LoVo (cell line): ENCODE data around the gene LYRM4.
A peak's percentile ranks its signal among the peaks of the same experiment; 100 is the strongest.

Source experiments
- DNase-seq: peaks from one replicate; pipeline ENCODE4 v3.0.0-alpha.2; 2016; ENCODE audit warnings: low spot score

LYRM4 gene

DNA sequence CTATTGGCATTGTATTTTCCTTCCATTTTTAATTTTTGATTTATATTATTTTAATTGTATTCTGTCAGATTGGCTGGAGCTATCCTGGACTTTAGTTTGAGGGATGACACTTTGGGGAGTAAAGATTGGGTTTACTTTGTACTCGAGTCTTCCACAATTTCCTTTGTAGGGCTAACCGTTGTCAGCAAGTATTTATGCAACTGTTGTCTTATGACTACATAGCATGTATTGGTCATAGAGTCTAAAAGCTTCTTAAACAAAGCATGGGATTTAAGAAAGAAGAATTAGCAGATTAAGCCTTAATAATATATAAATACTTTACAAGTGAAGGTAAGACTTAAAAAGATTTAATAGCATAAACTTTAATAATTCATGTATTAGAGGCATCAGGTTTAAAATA lies 20.2 kb upstream of the LYRM4 start:
- DNase-seq: no peak

- no peak for DNase-seq
These were observed 19.2 kb upstream of the LYRM4 start for GRCh38 chr6:5279891-5280338.

DNA sequence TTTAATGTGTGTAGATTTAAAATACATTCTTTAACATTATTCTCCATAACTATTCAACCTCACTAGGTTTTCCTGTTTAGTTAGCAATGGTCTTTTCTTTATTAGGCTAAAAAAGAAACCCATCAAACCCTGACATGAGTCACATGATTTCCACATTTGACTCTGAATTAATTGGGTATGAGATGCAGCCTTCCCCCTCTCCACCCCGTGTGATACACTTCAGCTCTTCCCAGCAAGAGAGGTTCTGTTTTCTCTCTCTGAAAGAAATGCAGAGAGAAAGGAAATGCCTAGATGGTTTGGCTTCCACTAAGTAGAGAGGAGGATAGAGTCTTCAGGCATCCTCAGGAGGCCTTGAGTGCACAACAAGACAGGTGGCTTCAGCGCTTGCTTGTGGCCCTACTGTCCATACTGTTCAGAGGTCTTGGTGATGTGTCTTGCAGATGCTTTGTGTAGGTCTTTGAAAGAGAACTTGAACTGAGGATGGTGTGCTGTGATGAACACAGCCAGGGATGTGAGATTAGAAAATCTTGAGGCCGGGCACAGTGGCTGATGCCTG lies 17.9 kb upstream of the LYRM4 start:
- no peak for DNase-seq

GRCh38 chr6:5278047-5278446 lies 17.3 kb upstream of the LYRM4 start:
- DNase-seq: no peak

- DNase-seq: no peak
These were observed 16.8 kb upstream of the LYRM4 start for GRCh38 chr6:5277589-5277988.

GRCh38 chr6:5276581-5276980 lies 15.8 kb upstream of the LYRM4 start:
- DNase-seq: no peak

DNA sequence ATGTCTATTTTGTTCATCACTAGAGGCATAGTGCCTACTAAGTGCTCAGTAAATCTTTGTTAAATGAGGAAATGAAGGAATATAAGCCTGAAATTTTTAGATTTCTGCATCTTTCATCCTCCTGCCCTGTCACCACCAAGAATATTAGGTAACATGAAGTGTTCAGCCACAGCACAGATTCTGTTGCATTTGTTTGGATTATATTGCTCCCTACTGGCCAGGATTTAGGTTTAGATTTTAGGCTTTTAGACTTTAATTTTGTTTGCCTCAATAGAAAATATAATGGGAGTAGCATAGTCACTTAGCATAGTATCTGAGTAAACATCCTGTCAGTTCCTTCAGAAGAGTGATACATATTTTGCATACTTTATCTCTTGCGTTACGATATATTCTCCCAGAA lies 14.7 kb upstream of the LYRM4 start:
- no peak for DNase-seq

- DNase-seq: no peak
These were observed 13.5 kb upstream of the LYRM4 start for GRCh38 chr6:5274231-5274630.

DNA sequence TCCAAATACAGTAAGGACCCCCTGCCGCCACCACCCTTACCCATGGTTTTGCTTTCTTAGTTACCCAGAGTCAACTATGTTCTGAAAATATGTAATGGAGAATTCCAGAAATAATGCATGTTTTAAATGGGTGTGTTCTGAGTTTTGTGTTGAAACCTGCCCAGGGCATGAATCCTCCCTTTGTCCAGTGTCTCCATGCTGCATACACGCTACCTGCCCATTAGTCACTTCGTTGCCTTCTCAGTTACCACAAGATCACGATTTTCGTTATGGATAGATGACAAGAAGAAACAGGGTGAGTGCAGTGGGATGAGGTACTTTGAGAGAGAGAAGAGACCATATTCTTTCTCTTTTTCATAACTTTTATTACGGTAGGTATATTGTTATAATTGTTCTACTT lies 11.2 kb upstream of the LYRM4 start:
- no peak for DNase-seq

DNA sequence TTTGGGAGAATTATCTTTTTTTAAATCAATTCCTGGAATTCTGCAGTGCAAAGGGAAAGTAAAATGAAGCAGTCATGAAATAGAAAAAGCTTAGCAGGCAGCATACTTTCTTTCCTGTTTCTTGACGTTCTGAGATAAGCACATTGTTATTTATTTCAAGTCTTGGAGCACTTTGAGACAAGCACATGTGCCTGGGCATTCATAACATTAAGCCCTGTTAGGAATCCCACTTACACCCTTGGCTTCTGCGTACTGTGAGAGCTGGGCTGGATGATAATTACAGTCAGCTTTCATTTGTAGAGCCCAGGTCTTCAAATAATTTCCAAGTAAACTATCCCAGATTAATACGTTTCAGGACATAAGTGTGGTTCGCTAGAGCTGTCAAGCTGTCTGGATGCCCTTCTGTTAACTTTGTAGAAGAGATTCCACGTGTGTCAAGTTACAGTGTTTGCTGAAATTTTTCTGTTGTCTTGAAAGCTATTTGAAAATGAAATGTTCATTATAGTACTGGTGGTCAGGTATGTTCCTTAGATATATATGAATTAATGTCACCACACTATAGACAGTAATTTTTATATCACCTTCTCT lies 9.4 kb upstream of the LYRM4 start:
- no peak for DNase-seq

DNA sequence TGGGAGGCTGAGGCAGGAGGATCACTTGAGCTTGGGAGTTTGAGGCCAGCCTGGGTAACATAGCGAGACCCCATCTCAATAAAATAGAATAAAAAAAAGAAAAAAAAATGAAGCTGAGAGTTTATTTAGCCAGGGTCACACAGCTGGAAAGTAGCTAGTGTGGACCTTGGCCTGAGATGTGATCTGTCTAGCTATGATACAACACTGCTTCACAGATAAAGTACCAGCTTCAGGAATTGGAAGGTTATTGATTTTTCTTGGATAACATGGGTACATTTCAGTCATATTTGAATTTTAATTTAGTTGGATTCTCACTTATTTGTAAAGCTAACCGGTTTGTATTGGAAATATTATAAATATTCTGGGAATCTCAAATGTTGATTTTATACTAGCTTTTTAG lies 5.7 kb upstream of the LYRM4 start:
- no peak for DNase-seq

- no peak for DNase-seq
These were observed 877 bp upstream of the LYRM4 start for GRCh38 chr6:5261545-5262109.

- DNase-seq: peak; percentile 86
These were observed 584 bp downstream of the LYRM4 start for GRCh38 chr6:5260111-5260620.

DNA sequence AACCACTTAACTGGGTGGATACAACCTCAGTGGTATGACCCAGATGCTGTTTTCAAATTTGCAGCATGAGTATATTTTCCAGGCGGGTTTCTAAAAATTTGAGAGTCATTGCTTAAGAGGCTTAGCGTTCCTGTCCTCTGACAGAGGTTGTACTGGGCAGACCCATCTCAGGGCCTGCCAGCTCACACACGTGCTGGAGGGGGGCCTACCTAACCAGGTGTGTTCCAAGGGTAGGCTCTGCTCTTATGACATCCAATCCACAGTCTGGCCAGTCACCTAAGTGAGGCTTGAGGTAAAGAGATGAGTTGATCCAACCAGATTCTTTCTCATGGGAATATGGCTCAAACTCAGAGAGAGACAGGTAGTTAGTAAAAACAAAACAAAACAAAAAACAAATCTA lies 1.3 kb downstream of the LYRM4 start:
- DNase-seq: no peak

GRCh38 chr6:5257400-5257799 lies 3.4 kb downstream of the LYRM4 start:
- DNase-seq: no peak

GRCh38 chr6:5256952-5257351 lies 3.8 kb downstream of the LYRM4 start:
- DNase-seq: no peak

- DNase-seq: no peak
These were observed 9.8 kb downstream of the LYRM4 start for GRCh38 chr6:5250911-5251310.

- DNase-seq: no peak
These were observed 10.3 kb downstream of the LYRM4 start for GRCh38 chr6:5250451-5250850.

DNA sequence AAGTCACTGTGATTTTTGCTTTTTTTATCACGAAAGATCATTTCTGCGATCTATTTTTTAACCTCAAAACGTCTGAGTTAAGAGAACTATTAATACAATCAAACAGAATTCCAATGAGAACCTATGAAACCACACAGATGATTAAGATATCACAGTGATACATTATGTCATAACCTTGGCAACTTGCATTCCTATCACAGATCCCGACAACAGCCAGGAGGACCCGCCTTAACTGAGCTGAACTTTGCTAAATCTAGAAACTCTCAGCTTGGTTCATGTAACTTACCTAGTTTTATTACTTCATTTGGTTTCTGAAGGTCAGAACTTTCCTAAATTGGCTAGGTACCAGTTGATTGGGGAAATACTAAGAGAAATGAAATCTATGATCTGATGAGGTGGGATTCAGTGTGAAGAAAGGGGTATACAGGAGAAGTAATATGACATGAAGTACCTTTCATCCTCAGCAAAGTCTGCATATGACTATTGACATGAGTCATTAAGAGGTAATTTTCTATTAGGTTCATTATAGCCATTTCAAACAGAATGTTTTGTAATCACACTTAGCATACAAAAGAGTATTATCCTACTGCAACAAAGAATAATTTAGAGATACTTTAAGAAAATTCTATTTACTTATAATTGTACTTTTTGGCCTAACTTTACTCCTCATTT lies 11.2 kb downstream of the LYRM4 start:
- no peak for DNase-seq

DNA sequence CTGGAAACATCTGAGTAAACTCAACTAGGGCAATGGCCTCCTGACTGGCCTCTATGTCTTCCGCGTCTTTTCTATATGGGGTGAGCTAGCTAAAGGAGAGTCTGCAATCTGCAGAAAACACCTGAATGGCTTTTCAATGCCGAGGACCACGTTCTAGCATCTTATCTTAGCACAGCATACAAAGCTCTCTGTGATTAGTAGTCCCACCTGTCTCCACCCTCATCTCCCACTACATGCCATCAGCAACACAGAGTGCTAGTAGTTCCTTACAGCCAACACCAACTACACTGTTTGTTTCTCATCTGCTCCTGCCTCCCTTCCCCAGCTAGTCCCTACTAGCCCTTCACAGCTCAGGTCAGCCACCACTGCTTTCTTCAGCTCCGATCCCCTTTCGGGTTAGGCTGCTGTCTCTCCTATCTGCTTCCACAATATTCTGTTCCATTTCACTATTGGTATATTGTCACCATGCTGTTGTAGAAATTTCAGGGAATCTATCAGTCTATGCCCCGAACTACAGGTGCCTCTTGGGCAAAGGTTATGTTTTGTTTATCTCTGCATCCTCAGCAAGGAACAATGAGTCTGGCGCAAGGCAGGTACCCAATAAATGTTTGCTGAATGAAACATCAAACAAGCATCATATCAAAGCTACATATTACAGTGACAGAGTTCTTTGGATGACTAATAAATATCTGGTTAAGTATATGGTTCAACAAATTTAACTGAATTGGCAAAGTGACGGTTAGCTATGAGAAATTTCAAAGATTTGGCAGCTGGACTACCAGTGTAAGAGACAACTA lies 12.2 kb downstream of the LYRM4 start:
- DNase-seq: no peak

- DNase-seq: no peak
These were observed 13.5 kb downstream of the LYRM4 start for GRCh38 chr6:5247201-5247600.
